NCI-H748 treated with DMSO at 0.1 percent for 48 hours (cell line): ENCODE data around the gene METTL27.
A peak's percentile ranks its signal among the peaks of the same experiment; 100 is the strongest.
"Not testable (repeated sequence)": the region's sequence is repeated elsewhere in the genome, so short reads cannot be mapped to it uniquely, and the experiment has no call there.

ENCODE experiments used
- DNase-seq: peaks from one replicate; lab custom pipeline; 2025; lab: John Stamatoyannopoulos, UW

METTL27 gene

DNA sequence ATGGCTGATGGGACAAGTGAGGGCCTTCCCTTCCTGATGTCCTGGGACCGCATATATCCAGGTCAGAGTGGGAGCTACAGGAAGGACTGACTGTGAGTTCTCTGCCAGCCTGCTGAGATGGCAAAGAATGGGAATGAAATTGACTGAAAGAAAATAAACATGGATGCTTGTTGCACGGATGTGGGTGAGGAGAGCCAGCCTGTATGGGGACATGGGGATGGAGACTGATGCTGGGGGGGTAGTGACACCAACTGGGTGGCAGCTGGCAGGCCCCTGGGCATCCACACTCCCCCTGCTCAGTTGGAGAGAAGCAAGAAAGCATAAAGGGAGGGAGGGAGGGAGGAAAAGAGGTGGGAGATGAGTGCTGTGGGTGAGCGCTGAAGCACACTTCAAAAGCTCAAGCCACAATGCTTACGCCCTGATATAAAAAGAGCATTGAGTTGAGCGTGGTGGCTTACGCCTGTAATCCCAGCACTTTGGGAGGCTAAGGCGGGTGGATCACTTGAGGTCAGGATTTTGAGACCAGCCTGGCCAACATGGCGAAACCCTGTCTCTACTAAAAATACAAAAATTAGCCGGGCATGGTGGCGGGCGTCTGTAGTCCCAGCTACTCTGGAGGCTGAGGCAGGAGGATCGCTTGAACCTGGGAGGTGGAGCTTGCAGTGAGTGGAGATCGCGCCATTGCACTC, 20.6 kb downstream of the METTL27 start:
- not testable (repeated sequence) for DNase-seq

DNA sequence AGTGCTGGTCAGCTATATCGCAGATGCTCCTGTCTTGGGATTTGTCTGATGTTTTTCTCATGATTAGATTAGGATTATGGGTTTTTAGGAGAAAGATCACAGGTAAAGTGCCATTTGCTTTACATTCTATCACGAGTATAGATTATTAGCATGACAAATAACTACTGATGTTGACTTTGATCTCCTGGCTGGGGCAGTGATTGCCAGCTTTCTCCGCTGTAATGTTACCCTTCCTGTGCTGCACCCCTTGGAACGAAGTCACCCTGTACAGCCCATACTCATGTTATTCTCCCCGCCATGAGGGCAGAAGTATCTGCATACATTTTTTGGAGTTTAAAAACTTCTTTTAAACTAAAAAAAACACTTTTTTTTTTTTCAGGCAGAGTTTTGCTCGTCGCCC, 22.3 kb downstream of the METTL27 start:
- DNase-seq: no peak

DNA sequence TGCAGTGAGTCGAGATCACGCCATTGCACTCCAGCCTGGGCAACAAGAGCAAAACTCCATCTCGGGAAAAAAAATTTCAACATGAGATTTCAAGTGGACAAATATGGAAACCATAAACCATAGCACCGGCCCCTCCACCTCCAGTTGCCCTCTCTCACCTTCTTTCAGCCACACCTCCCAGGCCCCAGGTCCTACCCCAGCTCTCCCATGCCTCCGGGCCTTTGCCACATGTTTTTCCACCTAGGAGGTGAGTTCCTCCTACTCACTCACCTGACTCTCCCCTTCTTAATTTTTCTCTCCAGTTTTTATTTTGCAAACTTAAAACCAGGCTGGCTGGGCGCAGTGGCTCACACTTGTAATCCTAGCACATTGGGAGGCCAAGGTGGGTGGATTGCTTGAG, 25.2 kb downstream of the METTL27 start:
- no peak for DNase-seq

- no peak for DNase-seq
Measured at GRCh38 chr7:73815436-73815835, 26.9 kb downstream of the METTL27 start.

DNA sequence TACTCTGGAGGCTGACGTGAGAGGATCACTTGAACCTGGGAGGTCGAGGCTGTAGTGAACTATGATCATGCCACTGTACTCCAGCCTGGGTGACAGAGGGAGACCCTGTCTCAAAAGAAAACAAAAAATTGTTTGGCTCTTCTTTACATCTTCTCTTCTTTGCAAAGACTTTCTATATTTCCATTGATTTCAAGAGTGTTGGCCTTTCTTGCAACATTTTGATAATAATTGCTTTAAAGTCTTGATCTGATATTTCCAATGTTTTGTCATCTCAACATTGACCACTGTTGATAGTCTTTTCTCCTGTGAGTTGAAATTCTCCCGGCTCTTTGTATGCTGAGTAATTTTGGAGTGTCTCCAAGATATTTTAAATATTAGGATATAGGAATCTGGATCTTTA, 29.3 kb downstream of the METTL27 start:
- no peak for DNase-seq

DNA sequence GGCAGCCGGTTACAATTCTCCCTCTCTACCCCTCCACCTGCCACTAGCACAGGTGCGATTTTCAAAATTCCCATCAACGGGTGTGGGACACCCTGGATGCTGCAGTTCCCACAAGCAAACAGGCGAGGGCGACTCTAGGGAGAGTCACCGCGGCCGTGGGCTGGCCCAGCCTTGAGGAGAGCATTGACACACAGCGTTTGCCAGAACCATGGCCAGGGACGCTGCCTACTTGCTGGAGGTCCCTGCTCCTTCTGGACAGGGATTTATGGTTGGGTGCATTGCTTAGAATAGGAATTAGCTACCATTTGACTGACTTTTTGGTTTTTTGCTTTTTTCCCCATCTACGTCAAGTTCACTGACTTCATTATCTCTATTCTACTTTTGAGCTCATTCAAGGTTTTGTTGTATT, 30.6 kb downstream of the METTL27 start:
- DNase-seq: peak; percentile 36

GRCh38 chr7:73810998-73811360, 31.3 kb downstream of the METTL27 start:
- no peak for DNase-seq

DNA sequence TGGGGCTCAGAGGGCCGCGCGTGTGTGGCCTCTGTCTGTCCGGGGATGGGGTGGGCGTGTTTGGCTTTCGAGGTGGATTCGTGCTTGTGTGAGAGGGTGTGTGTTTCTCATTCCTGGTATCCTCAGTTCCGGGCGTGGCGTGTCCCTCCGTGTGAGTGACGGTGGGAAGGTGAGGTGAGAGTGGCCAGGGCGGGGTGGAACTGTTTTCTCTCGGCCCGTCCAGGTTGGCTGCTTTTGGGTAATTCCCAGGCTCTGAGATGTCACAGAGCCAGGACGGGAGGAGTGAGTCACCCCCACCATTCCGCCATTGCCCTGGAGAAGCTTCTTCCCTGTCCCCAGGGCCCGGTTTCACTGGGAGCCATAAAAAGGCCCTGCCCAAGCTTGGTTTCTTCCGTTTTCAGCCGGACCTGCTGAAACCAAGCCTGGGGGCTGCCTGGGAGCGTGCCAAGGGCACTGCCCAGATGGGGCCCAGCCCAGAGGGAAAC, 32.8 kb downstream of the METTL27 start:
- DNase-seq: no peak

DNA sequence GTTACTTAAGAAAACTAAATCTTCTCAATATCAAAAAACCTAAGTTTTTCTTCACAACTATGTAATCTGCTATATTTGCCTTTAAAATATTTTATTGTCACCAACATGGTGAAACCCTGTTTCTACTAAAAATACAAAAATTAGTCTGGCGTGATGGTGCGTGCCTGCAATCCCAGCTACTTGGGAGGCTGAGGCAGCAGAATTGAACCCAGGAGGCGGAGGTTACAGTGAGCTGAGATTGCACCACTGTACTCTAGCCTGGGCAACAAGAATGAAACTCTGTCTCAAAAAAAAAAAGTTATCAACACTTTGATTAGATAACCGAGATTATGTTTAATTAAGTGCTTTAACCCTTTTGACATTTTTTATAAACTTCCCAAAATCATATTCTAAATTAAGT, 39.9 kb downstream of the METTL27 start:
- DNase-seq: no peak

- no peak for DNase-seq
Measured at GRCh38 chr7:73801577-73801976, 40.7 kb downstream of the METTL27 start.

DNA sequence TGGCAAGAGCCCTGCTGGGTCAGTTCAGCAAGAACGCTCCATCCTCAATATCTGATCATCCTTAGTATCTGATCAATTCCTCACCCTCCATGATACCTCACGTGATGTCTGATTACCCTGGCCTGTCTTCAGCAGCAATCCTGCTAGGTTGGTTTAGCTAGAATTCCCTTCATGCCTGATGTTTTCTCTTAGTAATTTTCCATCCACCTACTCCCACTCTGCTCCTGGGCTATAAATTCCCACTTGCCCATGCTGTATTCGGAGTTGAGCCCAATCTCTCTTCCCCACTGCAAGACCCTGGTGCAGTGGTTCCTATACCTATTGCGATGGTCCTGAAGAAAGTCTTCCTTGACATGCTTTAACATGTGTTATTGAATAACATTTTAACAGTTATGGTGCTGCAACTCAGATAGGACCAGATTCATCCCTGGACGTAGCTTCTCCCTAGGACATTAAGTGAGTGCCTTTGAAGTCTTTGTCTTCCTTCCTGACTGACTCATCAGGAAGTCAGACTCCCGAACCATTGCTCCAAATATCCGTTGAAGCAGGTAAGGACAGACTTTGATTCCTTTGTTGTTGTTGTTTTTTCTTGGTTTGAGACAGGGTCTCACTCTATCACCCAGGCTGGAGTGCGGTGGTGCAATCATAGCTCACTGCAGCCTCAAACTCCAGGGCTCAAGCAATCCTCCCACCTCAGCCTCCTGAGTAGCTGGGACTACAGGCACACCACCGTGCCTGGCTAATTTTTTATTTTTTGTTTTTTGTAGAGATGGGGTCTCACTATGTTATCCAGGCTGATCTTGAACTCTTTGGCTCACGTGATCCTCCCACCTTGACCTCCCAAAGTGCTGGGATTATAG, 42.8 kb downstream of the METTL27 start:
- no peak for DNase-seq

- DNase-seq: not testable (repeated sequence)
Measured at GRCh38 chr7:73797176-73797575, 45.1 kb downstream of the METTL27 start.

DNA sequence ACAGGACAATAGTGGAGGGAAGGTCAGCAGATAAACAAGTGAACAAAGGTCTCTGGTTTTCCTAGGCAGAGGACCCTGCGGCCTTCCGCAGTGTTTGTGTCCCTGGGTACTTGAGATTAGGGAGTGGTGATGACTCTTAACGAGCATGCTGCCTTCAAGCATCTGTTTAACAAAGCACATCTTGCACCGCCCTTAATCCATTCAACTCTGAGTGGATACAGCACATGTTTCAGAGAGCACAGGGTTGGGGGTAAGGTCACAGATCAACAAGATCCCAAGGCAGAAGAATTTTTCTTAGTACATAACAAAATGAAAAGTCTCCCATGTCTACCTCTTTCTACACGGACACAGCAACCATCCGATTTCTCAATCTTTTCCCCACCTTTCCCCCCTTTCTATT, 45.7 kb downstream of the METTL27 start:
- not testable (repeated sequence) for DNase-seq

GRCh38 chr7:73795188-73795587, 47.1 kb downstream of the METTL27 start:
- DNase-seq: not testable (repeated sequence)

GRCh38 chr7:73791170-73791690, 51.1 kb downstream of the METTL27 start:
- not testable (repeated sequence) for DNase-seq

- DNase-seq: no peak
Measured at GRCh38 chr7:73789051-73789450, 53.3 kb downstream of the METTL27 start.

DNA sequence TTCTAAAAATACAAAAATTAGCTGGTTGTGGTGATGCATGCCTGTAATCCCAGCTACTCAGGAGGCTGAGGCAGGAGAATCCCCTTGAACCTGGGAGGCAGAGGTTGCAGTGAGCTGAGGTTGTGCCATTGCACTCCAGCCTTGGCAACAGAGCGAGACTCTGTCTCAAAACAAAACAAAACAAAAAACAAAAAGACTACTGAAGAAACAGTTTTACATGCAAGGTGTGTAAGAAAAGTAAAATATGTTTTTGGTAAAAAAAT, 54.6 kb downstream of the METTL27 start:
- DNase-seq: not testable (repeated sequence)

DNA sequence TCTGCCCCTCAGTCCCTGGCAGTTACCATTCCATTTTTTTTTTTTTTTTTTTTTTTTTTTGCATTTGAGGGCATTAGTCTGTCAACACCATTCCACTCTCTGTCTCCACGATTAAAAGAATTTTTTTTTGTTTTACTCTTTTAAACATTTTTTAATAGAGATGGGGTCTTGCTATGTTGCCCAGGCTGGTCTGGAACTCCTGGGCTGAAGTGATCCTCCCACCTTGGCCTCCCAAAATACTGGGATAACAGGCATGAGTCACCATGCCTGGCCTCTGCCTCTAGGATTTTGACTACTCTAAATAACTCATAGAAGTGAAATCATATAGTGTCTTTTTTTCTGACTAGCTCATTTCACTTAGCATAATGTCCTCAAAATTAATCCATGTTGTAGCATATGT, 55.7 kb downstream of the METTL27 start:
- no peak for DNase-seq
